Fibroblast of skin of abdomen (primary cell): ENCODE data around the gene SEC22B.
"Not testable (repeated sequence)": the region's sequence is repeated elsewhere in the genome, so short reads cannot be mapped to it uniquely, and the experiment has no call there.

Experiments used
- DNase-seq: peaks from one replicate; pipeline ENCODE4 v3.0.0-alpha.2; 2013

SEC22B gene

GRCh38 chr1:120145806-120146205 is 30.5 kb downstream of the SEC22B start:
- not testable (repeated sequence) for DNase-seq

- DNase-seq: not testable (repeated sequence)
Observed at GRCh38 chr1:120144626-120145025, 31.7 kb downstream of the SEC22B start.

DNA sequence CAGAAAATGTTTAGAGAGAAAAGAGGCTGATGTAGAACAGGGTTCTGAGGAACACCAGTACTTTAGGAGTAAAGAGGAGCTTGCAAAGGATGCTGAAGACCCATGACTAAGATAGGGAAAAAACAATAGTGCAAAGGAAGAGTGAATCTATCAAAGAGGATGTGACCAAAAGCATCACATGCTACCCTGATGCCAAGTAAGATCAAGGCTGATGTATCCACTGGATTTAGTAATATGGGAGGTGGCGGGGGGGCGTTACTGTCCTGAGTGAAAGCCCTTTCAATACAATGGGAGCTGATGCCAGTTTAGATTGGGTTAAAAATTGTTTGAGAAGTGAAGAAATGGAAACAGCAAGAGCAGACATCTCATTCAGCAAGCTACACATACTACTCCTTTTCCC is 32.2 kb downstream of the SEC22B start:
- DNase-seq: not testable (repeated sequence)

GRCh38 chr1:120143334-120143733 is 33.0 kb downstream of the SEC22B start:
- peak; percentile 31 for DNase-seq

- peak; percentile 53 for DNase-seq
Observed at GRCh38 chr1:120142512-120143263, 33.6 kb downstream of the SEC22B start.

GRCh38 chr1:120141865-120142264 is 34.5 kb downstream of the SEC22B start:
- DNase-seq: not testable (repeated sequence)

GRCh38 chr1:120140656-120141265 is 35.6 kb downstream of the SEC22B start:
- DNase-seq: peak; percentile 60

GRCh38 chr1:120136086-120136485 is 40.2 kb downstream of the SEC22B start:
- DNase-seq: not testable (repeated sequence)

GRCh38 chr1:120133928-120134325 is 42.4 kb downstream of the SEC22B start:
- DNase-seq: not testable (repeated sequence)

DNA sequence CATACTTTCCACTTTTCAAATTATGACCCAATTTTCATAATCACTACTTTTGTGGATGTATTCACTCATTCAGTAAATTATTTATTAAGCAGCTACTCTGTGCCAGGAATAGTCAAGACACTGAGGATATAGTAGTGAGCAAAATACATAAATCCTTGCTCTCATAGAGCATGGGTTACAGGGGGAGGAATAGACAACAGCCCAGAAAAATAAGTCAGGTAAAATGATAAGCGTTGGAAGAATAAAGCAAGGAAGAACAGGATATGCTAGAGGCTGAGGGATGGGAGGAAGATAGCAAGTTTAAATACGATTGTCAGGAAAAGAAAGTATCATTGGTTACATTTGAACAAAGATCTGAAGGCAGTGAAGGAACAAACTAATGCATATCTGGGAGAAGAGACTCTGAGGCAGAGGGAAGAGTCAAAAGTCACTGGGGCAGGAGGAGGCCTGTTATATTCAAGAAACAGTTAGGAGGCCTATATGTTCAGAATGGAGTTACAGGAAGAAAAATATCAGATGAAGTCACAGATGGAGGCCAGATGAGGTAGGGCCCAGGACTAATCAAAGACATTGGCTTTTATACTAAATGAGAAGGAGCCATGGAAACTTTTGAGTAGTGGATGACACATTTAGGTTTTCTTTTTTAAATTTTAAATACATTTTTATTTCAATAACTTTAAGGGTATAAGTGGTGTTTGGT is 42.9 kb downstream of the SEC22B start:
- DNase-seq: no peak

DNA sequence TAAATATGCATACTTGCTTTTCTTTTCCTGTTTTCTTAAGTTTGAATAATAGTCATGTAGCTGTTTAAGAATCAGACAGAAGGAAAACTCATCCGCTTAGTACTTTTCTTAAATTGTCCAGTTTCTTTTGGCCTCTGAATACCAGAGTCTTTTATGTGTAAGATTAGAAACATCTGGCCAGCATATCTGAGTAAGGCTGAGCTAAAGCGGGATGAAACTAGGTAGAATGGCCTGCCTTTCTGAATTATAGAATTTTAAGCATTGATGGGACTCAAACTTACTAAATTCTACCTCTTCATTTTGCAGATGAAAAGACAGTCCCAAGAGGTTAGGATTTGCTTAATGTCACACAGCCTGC is 43.9 kb downstream of the SEC22B start:
- DNase-seq: not testable (repeated sequence)

DNA sequence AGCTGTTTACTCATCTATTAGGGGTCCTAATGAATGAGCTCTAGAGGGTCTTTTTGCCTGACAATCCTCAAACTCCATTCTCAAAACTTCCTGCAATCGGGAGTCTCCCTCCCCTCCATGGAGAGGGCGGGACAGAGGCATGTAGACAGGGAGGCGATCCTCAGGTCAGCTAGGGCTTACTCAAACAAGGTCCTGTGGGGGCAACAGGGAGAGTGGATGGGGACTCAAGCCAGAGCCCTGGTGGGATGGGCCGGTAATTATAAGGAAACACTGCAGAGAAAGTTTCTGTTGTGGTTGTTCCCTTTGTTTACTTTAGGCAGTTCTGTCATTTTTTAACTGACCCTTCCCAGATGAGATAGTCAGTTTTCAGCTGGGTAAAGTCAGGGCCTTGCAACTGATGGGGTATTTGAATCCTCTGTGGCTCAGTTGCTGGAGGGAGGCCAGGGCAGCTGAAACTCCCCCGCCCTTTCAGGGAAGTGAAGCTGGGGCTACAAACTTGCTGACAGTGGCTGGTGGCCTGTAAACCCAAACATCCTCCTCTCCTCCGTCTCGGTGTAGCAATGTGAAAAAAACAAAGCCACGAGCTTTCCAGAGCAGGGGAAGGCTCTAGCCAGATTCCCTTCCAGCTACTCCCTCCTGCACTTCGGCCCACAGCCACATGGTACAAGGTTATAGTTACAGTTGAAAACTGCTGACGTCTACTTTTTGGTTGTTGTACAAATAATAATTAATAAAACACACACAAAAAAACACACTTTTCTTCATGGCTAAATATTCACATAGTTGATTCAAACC is 44.5 kb downstream of the SEC22B start:
- DNase-seq: peak; percentile 75

GRCh38 chr1:120127921-120128320 is 48.4 kb downstream of the SEC22B start:
- not testable (repeated sequence) for DNase-seq

GRCh38 chr1:120126216-120126615 is 50.1 kb downstream of the SEC22B start:
- DNase-seq: not testable (repeated sequence)

- not testable (repeated sequence) for DNase-seq
Observed at GRCh38 chr1:120124628-120125027, 51.7 kb downstream of the SEC22B start.

DNA sequence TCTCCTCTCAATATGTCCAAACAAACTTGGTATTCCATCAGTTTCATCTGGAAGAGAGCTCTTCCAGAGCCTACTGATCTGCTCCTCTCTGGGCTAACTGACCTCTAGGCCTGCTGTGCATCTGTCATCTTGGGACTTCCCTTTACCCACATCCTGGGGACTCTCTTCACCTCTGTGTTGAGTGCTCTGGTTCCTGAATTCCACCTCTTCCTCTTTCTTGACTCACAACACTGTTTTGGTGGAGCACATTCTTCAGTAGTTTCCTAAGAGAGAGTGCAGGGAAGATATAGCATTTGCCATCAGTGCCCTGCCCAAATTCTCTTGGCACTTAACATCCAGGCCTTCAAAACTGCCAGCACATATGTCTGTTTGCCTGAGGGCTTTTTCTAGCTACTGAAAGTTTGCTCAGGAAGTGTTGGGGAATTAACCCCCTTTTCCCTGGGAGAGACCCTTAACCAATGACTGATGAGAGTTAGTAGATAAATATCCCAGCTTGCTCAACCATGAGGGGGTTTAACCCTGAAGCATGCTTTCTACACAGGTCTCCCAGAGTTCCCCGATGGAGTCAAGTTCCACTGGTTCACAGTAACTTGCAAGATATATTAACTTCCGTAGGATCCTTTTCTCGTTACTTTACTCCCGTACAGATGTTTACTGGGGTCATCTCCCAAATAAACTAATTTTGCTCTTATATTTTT is 52.4 kb downstream of the SEC22B start:
- DNase-seq: not testable (repeated sequence)

GRCh38 chr1:120122262-120122893 is 53.9 kb downstream of the SEC22B start:
- DNase-seq: not testable (repeated sequence)

DNA sequence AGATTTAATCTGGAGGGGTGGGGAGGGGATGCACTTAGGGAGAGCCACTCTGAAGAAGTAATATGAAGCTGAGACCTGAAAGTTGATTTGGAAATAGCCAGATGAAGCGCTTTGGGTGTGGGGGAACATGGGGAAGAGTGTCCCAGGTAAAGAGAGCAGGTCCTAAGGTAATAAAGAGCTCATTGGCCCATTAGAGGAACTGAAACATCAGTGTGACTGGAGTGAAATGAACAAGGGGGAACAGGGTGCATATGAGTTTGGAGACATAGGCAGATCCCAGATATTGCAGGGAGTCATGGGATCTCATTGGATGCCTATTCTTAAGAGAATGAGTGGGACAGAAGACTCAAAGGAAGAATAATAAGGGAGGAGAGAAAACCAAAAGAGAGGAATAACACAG is 54.5 kb downstream of the SEC22B start:
- DNase-seq: not testable (repeated sequence)

GRCh38 chr1:120120525-120120924 is 55.8 kb downstream of the SEC22B start:
- DNase-seq: not testable (repeated sequence)

- DNase-seq: peak; percentile 59
Observed at GRCh38 chr1:120117371-120118177, 58.7 kb downstream of the SEC22B start.

- DNase-seq: peak; percentile 66
Observed at GRCh38 chr1:120116094-120116493, 60.2 kb downstream of the SEC22B start.
